HL-60 (cell line): ENCODE results near the gene CARMIL1.

Experiments used
- DNase-seq, 2 experiments: peaks; one replicate each; pipeline ENCODE4 v3.0.0-alpha.2; 2010 to 2020; ENCODE audit warnings: low read depth in 1 of 2, low spot score in 1 of 2
- H3K27ac ChIP-seq: fragments of 250-450 bp; sonication (Bioruptor Pico); replicated peaks from 2 replicates; pipeline ENCODE4 v1.5.1; 2020; ENCODE audit warnings: mild to moderate bottlenecking, moderate library complexity
- H3K27me3 ChIP-seq: fragments of 250-450 bp; sonication (Bioruptor Pico); 2 replicates; pipeline ENCODE4 v1.5.1; 2021; ENCODE audit warnings: mild to moderate bottlenecking, moderate library complexity; ENCODE audit not compliant: insufficient read depth, poor library complexity, severe bottlenecking
- H3K4me3 ChIP-seq: replicated peaks from 2 replicates; pipeline ENCODE4 v1.5.1; 2011; ENCODE audit warnings: mild to moderate bottlenecking, control low read depth, low read length; ENCODE audit not compliant: insufficient read depth
- GABPA ChIP-seq: IDR thresholded peaks from 2 replicates; pipeline ENCODE4 v1.6.1; 2012; ENCODE audit warnings: low read depth
- POLR2AphosphoS5 ChIP-seq: IDR thresholded peaks from 2 replicates; pipeline ENCODE4 v1.6.1; 2012; ENCODE audit warnings: low read depth
- REST ChIP-seq: IDR thresholded peaks from 2 replicates; pipeline ENCODE4 v1.6.1; 2012; ENCODE audit warnings: low read depth; ENCODE audit not compliant: insufficient replicate concordance
- SPI1 ChIP-seq: IDR thresholded peaks from 2 replicates; pipeline ENCODE4 v1.6.1; 2012; ENCODE audit warnings: low read depth, mild to moderate bottlenecking, borderline replicate concordance
- TF ChIP-seq, protein P1 (sequence below): IDR thresholded peaks from one replicate; pipeline ENCODE4 v1.5.1; 2011; ENCODE audit warnings: low read length, control low read depth, inconsistent platforms; ENCODE audit not compliant: insufficient read depth

CARMIL1 gene

GRCh38 chr6:25237579-25237978 lies 41.6 kb upstream of the CARMIL1 start:
- no peak overlapping the region for H3K4me3 ChIP-seq
- H3K27ac ChIP-seq: no peak overlapping the region
- peaks cover 2% of the 10 kb centered on the region for H3K27me3 ChIP-seq
- DNase-seq: no peak
- TF ChIP-seq, protein P1, sequence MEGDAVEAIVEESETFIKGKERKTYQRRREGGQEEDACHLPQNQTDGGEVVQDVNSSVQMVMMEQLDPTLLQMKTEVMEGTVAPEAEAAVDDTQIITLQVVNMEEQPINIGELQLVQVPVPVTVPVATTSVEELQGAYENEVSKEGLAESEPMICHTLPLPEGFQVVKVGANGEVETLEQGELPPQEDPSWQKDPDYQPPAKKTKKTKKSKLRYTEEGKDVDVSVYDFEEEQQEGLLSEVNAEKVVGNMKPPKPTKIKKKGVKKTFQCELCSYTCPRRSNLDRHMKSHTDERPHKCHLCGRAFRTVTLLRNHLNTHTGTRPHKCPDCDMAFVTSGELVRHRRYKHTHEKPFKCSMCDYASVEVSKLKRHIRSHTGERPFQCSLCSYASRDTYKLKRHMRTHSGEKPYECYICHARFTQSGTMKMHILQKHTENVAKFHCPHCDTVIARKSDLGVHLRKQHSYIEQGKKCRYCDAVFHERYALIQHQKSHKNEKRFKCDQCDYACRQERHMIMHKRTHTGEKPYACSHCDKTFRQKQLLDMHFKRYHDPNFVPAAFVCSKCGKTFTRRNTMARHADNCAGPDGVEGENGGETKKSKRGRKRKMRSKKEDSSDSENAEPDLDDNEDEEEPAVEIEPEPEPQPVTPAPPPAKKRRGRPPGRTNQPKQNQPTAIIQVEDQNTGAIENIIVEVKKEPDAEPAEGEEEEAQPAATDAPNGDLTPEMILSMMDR: no peak
- TF ChIP-seq REST (no peak), GABPA (no peak), SPI1 (no peak), POLR2AphosphoS5 (no peak)

DNA sequence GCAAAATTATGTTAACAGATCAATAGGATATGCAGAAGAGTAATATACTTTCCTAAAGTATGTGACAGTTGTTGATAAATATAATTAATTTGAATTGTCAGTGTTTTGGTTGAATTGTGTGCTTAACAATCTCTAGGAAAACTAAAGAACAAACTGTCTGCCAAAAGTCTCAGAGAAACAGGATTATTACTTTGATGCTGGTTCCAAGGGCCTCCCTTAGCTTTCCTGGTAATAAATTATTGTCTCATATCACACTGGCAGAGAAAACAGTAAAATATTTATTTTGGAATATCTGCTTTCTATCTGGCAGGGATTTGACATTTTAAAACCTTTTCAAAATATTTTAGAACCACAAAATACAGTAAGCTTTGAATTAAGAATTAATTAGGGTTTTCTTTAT lies 40.1 kb upstream of the CARMIL1 start:
- no peak for DNase-seq
- TF ChIP-seq, protein P1: no peak
- no peaks in the 10 kb centered on the region for H3K27me3 ChIP-seq
- H3K27ac ChIP-seq: no peak overlapping the region
- H3K4me3 ChIP-seq: no peak overlapping the region

- H3K4me3 ChIP-seq: no peak overlapping the region
- H3K27ac ChIP-seq: no peak overlapping the region
- TF ChIP-seq REST: no peak
- no peak for TF ChIP-seq POLR2AphosphoS5
- no peak for TF ChIP-seq SPI1
- TF ChIP-seq, protein P1: no peak
- TF ChIP-seq GABPA: no peak
Measured at GRCh38 chr6:25239498-25239897, 39.7 kb upstream of the CARMIL1 start.

DNA sequence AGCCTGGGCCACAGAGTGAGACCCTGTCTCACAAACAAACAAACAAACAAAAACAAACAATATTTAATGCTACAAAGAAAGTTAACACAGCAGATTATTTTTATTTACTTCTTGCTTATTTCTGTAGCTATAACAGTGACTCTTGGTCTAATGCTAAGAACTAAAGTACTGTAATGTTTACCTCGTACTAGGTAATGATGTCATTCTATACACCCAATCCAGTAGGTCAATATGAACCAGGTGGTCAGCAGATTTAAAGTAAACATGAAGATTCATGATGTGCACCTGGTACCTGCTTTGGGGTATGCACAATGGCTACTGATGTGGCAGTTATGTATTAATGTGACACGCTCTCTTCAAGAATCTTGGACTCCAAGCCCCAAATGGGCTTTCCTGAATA lies 36.6 kb upstream of the CARMIL1 start:
- Histone ChIP-seq H3K27me3 (no peaks in the 10 kb centered on the region), H3K4me3 (no peak overlapping the region), H3K27ac (no peak overlapping the region)
- no peak for DNase-seq
- TF ChIP-seq POLR2AphosphoS5: no peak
- TF ChIP-seq GABPA: no peak
- TF ChIP-seq REST: no peak
- TF ChIP-seq, protein P1: no peak
- no peak for TF ChIP-seq SPI1

More at GRCh38 chr6:25239498-25239897, 39.7 kb upstream of the CARMIL1 start:
- DNase-seq: no peak
- no peaks in the 10 kb centered on the region for H3K27me3 ChIP-seq
